ENCODE measurements around the gene SMARCD3. TPM values are rescaled to one million over a fixed set of nuclear protein-coding genes. Genes with fewer than 3 reads are reported as not detected.

The SMARCD3 gene
- total RNA-seq, 2 donors from 2014 or later, result 81.5 to 125 TPM

DNA sequence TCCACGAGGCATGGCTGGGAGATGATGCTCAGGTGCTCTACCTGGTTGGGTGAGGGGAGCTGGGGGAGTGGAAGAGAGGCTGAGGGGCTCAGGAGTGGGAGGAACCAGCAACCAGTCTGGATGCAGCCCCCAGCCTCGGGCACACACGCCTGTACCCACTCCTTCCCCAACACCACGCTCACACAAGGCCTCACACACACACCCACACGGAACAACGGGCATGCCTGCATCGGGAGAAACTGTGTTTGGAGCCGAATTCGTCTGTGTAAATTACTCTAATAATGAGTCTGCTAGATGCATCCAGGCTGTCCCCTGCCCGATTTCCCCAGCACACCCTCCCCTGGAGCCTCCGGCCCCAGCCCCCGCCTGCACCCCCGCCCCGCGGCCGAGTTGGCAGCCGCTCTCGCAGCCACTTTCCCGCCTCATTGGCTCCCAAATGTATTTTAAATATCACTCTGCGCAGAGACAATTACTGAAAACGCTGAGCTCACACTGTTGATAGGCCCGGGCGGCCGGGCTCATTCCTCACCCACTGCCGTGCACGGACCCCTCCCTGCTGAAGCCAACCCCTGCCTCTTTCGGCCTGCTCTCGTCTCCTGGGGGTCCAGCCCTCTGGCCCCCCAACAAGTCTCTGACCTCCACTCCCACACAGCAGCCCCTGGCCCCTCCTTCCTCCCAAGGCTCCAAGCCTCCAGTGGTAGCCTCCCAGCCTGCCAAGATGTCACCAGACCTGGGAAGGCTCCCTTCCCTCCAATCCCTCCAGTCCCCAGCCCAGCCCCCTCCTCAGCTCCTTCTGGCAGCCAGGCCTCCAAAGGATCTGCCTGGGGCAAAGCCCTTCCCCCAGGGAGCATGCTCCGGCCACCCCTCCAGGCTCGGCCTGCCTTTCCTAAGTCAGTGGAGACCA lies 49.3 kb downstream of the SMARCD3 start:
- Histone ChIP-seq H3K27ac (no peak overlapping the region), H3K9me3 (no peaks in the 10 kb centered on the region), H3K4me1 (peaks cover 0 to 3% of the 10 kb centered on the region in 2 donors), H3K27me3 (no peaks in the 10 kb centered on the region), H3K4me3 (no peak overlapping the region), H3K36me3 (no peaks in the 10 kb centered on the region)
- DNase-seq (ENCODE audit: low spot score), result no peak
- TF ChIP-seq, protein P1, sequence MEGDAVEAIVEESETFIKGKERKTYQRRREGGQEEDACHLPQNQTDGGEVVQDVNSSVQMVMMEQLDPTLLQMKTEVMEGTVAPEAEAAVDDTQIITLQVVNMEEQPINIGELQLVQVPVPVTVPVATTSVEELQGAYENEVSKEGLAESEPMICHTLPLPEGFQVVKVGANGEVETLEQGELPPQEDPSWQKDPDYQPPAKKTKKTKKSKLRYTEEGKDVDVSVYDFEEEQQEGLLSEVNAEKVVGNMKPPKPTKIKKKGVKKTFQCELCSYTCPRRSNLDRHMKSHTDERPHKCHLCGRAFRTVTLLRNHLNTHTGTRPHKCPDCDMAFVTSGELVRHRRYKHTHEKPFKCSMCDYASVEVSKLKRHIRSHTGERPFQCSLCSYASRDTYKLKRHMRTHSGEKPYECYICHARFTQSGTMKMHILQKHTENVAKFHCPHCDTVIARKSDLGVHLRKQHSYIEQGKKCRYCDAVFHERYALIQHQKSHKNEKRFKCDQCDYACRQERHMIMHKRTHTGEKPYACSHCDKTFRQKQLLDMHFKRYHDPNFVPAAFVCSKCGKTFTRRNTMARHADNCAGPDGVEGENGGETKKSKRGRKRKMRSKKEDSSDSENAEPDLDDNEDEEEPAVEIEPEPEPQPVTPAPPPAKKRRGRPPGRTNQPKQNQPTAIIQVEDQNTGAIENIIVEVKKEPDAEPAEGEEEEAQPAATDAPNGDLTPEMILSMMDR (IDR thresholded peaks at IDR 0.05), result no peak

DNA sequence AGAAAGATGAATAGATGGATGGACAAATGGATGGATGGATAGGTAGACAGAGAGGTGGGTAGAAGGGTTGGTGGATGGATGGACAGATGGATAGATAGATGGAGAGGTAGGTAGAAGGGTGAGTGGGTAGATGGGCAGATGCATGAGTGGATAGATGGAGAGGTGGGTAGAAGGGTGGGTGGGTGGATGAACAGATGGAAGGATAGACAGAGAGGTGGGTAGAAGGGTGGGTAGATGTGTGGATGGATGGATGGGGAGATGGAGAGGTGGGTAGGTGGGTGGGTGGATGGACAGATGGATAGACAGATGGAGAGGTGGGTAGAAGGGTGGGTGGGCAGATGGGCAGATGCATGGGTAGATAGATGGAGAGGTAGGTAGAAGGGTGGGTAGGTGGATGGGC lies 50.6 kb downstream of the SMARCD3 start:
- H3K4me3 ChIP-seq, result no peak overlapping the region
- DNase-seq (ENCODE audit: low spot score), result no peak

DNA sequence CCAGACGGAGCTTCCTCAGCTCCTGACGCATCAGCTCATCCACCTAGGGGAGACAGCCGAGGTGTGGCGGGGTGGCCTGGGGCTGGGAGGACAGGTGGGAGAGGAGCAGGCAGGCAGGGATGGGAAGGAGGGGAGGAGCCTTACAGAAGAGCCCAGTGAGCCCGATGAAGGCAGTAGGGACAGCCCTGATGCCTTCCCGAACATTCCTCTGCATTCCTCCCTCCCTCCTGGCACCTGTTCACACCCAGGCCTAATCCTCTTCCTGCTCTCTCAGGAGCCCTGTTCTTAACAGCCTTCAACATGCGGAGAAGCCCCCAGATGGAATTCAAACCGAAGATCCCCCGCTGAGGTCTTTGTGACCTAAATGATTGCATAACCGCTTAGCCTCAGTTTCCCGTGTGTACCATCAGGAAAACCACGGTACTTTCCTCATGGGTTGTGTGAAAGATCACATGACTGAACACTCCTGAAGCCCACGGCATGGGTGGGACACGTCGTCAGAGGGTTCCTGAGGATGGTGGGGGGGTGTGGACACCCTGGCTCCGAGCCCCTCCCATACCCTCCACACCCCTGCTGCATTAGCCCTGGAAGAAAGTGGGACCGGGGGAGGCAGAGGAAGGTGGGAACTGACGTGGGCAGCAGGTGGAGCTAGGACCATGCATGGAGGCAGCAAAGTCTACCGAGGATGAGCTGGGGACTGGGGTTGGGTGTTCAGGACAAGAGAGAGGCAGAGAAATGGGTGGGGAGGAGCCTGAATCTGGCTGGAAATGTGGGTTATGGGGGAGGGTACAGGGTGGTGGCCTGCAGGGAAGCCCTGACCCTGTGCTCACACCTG lies 52.7 kb downstream of the SMARCD3 start:
- Histone ChIP-seq H3K36me3 (no peaks in the 10 kb centered on the region), H3K27me3 (no peaks in the 10 kb centered on the region), H3K4me3 (no peak overlapping the region), H3K9me3 (no peaks in the 10 kb centered on the region), H3K4me1 (peaks cover 0 to 3% of the 10 kb centered on the region in 2 donors), H3K27ac (no peak overlapping the region)
- TF ChIP-seq, protein P1 (IDR thresholded peaks at IDR 0.05), result no peak
- DNase-seq (ENCODE audit: low spot score), result no peak

More for the DNA sequence above, 50.6 kb downstream of the SMARCD3 start:
- Histone ChIP-seq H3K4me1 (peaks cover 0 to 3% of the 10 kb centered on the region in 2 donors), H3K9me3 (no peaks in the 10 kb centered on the region), H3K27me3 (no peaks in the 10 kb centered on the region), H3K36me3 (no peaks in the 10 kb centered on the region), H3K27ac (no peak overlapping the region)
- TF ChIP-seq, protein P1 (IDR thresholded peaks at IDR 0.05), result no peak

DNA sequence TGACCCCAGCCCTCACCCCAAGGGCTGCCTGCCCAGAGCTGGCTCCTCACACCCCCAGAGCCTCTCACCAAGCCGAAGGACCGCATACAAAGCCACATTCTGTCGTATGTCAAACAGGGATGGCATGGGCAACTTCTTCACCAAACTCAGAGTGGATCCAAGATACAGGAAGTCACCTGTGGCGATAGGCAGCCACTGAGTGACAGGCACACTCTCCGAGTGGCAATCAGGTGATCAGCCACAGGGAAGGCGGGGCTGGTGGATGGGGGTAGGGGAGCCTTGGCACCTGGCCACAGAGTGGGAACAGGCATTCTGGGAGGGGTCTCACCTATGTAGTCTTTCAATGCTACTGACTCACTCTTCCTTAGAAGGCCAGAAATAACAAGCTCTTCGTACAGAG lies 54.3 kb downstream of the SMARCD3 start:
- TF ChIP-seq, protein P1 (IDR thresholded peaks at IDR 0.05), result no peak

DNA sequence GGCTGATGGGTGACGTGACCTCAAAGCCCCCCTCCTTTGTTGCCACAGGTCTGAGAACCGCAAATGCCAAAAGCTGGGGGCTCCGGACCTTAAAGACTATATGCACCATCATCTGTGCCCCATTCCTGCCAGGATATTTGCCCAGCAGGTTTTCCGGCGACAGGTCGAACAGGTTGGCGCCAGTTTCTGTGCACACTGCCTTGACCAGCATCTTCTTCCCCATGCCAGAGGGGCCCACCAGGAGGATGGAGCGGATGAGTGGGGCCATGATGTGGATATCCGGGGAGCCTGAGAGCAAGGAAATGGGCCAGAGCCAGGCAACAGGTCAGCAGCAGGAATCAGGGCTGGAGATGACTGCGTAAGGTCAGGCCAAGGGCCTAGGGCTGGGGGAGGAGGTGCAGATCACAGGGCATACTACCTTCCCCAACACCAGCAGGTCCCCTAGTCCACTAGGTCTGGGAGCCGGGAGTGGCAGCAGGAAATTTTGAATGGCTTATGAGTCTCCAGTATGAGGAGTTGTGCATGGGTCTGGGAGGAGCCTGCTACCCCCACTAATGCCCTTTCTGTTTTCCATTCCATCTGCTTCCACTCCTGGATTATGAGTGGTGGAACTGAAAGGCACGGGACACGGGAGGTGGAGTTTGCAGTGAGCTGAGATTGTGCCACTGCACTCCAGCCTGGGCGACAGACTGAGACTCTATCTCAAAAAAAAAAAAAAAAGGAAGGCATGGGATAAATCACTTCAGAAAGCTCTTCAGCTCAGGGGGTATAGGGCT lies 55.1 kb downstream of the SMARCD3 start:
- no peaks in the 10 kb centered on the region for H3K4me1 ChIP-seq
- H3K4me3 ChIP-seq, result no peak overlapping the region
- H3K27ac ChIP-seq, result no peak overlapping the region
- no peak for DNase-seq (ENCODE audit: low spot score)
- no peaks in the 10 kb centered on the region for H3K36me3 ChIP-seq
- H3K27me3 ChIP-seq, result no peaks in the 10 kb centered on the region
- H3K9me3 ChIP-seq, result no peaks in the 10 kb centered on the region
- TF ChIP-seq, protein P1 (IDR thresholded peaks at IDR 0.05), result no peak

More for the DNA sequence above, 54.3 kb downstream of the SMARCD3 start:
- H3K36me3 ChIP-seq, result no peaks in the 10 kb centered on the region
- no peaks in the 10 kb centered on the region for H3K9me3 ChIP-seq
- H3K27ac ChIP-seq, result no peak overlapping the region
- no peak for DNase-seq (ENCODE audit: low spot score)
- H3K27me3 ChIP-seq, result no peaks in the 10 kb centered on the region
- no peak overlapping the region for H3K4me3 ChIP-seq
- no peaks in the 10 kb centered on the region for H3K4me1 ChIP-seq

All from right atrium auricular region (tissue), 2 donors.